WERI-Rb-1 (cell line): ENCODE measurements around the gene MARCHF2.

Source experiments
- DNase-seq: peaks from one replicate; pipeline ENCODE4 v3.0.0-alpha.2; 2020
- H3K27ac ChIP-seq: fragments of 250-450 bp; sonication (Bioruptor Pico); 2 replicates; pipeline ENCODE4 v1.5.1; 2020; ENCODE audit warnings: mild to moderate bottlenecking, moderate library complexity
- H3K27me3 ChIP-seq: fragments of 250-450 bp; sonication (Bioruptor Pico); 2 replicates; pipeline ENCODE4 v1.5.1; 2021; ENCODE audit warnings: mild to moderate bottlenecking, low read depth, moderate library complexity; ENCODE audit not compliant: insufficient read depth, severe bottlenecking
- H3K36me3 ChIP-seq: fragments of 250-450 bp; sonication (Bioruptor Pico); 2 replicates; pipeline ENCODE4 v1.5.1; 2020; ENCODE audit warnings: mild to moderate bottlenecking, moderate library complexity
- H3K4me3 ChIP-seq: 2 replicates; pipeline ENCODE4 v1.5.1; 2011; ENCODE audit warnings: low read depth, mild to moderate bottlenecking, control low read depth, low read length
- H3K9me3 ChIP-seq: fragments of 250-450 bp; sonication (Bioruptor Pico); 2 replicates; pipeline ENCODE4 v1.5.1; 2021; ENCODE audit warnings: mild to moderate bottlenecking, moderate library complexity; ENCODE audit not compliant: severe bottlenecking
- TF ChIP-seq, protein P1 (sequence below): IDR thresholded peaks from 2 replicates; pipeline ENCODE4 v1.5.1; 2011; ENCODE audit warnings: low read depth, mild to moderate bottlenecking, control low read depth, inconsistent platforms, low read length

Gene MARCHF2

GRCh38 chr19:8390617-8390981, 22.5 kb upstream of the MARCHF2 start:
- H3K9me3 ChIP-seq = no peaks in the 10 kb centered on the region
- H3K4me3 ChIP-seq = peak overlapping the region; percentile 60
- TF ChIP-seq, protein P1, sequence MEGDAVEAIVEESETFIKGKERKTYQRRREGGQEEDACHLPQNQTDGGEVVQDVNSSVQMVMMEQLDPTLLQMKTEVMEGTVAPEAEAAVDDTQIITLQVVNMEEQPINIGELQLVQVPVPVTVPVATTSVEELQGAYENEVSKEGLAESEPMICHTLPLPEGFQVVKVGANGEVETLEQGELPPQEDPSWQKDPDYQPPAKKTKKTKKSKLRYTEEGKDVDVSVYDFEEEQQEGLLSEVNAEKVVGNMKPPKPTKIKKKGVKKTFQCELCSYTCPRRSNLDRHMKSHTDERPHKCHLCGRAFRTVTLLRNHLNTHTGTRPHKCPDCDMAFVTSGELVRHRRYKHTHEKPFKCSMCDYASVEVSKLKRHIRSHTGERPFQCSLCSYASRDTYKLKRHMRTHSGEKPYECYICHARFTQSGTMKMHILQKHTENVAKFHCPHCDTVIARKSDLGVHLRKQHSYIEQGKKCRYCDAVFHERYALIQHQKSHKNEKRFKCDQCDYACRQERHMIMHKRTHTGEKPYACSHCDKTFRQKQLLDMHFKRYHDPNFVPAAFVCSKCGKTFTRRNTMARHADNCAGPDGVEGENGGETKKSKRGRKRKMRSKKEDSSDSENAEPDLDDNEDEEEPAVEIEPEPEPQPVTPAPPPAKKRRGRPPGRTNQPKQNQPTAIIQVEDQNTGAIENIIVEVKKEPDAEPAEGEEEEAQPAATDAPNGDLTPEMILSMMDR = no peak
- H3K36me3 ChIP-seq = peaks cover 13% of the 10 kb centered on the region
- DNase-seq = peak; percentile 95
- no peaks in the 10 kb centered on the region for H3K27me3 ChIP-seq
- H3K27ac ChIP-seq = peak overlapping the region; percentile 99

- TF ChIP-seq, protein P1 = no peak
- DNase-seq = no peak
- Histone ChIP-seq H3K4me3 (no peak overlapping the region), H3K36me3 (peaks cover 20% of the 10 kb centered on the region), H3K27ac (no peak overlapping the region), H3K9me3 (no peaks in the 10 kb centered on the region), H3K27me3 (no peaks in the 10 kb centered on the region)
Measured at GRCh38 chr19:8391198-8392016, 21.7 kb upstream of the MARCHF2 start.

DNA sequence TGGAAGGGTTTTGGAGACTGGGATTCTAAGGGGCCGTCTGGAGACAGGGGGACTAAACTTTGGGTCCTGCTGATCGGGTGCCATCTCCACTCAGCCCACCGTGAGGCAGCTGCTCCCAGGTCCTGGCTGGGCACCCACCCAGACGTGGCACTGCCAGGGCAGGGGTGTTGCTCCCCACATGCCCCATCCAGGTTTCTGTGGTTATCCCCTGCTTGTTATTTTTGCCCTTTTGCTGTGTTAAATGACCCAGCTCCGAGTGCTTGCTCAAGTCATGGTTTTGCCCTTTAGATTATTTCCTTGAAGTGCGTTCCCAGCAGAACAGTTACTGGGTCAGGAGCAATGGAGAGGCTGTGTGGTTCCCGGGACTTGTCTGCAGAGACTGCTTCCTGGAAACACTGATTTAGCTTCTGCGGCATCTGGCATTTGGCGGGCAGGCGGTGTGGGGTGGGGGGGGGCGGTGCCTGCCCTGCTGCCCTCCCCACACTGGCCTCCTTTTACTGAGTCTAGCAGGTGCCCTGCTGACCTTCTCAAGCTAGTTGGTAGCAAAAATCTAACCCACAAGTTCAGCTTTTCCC, 21.0 kb upstream of the MARCHF2 start:
- H3K27ac ChIP-seq = no peak overlapping the region
- TF ChIP-seq, protein P1 = no peak

GRCh38 chr19:8393192-8393870, 19.8 kb upstream of the MARCHF2 start:
- H3K9me3 ChIP-seq = no peaks in the 10 kb centered on the region
- no peaks in the 10 kb centered on the region for H3K27me3 ChIP-seq
- TF ChIP-seq, protein P1 = no peak
- H3K36me3 ChIP-seq = peaks cover 22% of the 10 kb centered on the region
- no peak overlapping the region for H3K4me3 ChIP-seq
- H3K27ac ChIP-seq = no peak overlapping the region
- DNase-seq = no peak

More for the DNA sequence above, 21.0 kb upstream of the MARCHF2 start:
- DNase-seq = no peak
- H3K36me3 ChIP-seq = peaks cover 17% of the 10 kb centered on the region
- no peaks in the 10 kb centered on the region for H3K9me3 ChIP-seq
- no peaks in the 10 kb centered on the region for H3K27me3 ChIP-seq
- H3K4me3 ChIP-seq = no peak overlapping the region

GRCh38 chr19:8393871-8394250, 19.2 kb upstream of the MARCHF2 start:
- Histone ChIP-seq H3K36me3 (peaks cover 22% of the 10 kb centered on the region), H3K27ac (no peak overlapping the region), H3K4me3 (no peak overlapping the region), H3K27me3 (no peaks in the 10 kb centered on the region), H3K9me3 (no peaks in the 10 kb centered on the region)
- no peak for DNase-seq
- TF ChIP-seq, protein P1 = no peak
